ENCODE data around the gene DGKH. TPM values are rescaled to one million over a fixed set of nuclear protein-coding genes. Genes with fewer than 3 reads are reported as not detected.

Gene DGKH
- total RNA-seq, 2 donors from 2014 or later = 3.6 to 4.7 TPM

DNA sequence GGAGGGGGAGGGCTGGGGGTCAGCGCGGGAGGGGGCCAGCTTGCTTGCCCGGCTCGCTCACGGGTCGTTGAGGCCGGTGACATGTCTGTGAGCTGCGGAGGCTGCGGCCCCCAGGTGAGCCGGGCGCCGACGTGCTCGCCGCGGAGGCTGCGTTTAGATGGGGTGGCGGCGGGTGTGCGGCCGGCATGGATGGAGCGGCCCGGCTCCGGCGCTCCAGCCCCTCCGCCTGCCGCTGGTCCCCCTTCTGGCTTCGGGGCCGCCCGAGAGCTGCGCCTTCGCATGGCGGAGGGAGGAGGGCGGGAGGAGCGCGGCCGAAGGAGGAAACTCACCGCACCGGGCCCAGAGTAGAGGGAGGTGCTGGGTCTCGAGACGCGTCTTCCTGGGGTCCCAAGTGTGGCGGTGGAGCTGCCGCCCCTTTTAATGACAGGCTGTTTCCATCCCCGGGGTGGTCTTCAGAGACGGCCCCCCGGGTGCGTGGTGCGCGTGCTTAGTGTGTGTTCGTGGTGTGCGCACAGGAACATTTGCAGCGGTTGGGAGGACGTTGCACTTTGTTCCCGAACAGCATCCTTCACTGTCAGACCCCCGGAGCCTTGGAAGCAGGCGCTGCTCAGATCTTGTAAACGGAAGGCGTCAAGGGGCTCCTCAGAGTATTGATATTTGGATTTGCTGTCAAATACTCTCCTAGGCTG lies 223.8 kb downstream of the DGKH start, which contains the start of gene AKAP11:
TSS of gene AKAP11 (plus strand) at position 38 of the 689 bp plus-strand sequence. CDS start 14,197 bp downstream, outside the sequence.
- Histone ChIP-seq H3K4me3 (peak within 1 kb of the TSS; percentile 66 to 88), H3K36me3 (replicated peaks in 1 of 2; ENCODE audit: insufficient read depth in 1 of 2, low read depth in 2 of 2) (no peaks in the 10 kb centered on the region), H3K27me3 (no peaks in the 10 kb centered on the region), H3K27ac (peak within 1 kb of the TSS; percentile 69 to 87 (median 80)), H3K4me1 (peaks cover 12% of the 10 kb centered on the region), H3K9me3 (no peaks in the 10 kb centered on the region)
- intact Hi-C loops (cut with DNase I) = no loop called here
- DNase-seq = peak; percentile 31 to 51 (median 38)
- TF ChIP-seq, protein P1, sequence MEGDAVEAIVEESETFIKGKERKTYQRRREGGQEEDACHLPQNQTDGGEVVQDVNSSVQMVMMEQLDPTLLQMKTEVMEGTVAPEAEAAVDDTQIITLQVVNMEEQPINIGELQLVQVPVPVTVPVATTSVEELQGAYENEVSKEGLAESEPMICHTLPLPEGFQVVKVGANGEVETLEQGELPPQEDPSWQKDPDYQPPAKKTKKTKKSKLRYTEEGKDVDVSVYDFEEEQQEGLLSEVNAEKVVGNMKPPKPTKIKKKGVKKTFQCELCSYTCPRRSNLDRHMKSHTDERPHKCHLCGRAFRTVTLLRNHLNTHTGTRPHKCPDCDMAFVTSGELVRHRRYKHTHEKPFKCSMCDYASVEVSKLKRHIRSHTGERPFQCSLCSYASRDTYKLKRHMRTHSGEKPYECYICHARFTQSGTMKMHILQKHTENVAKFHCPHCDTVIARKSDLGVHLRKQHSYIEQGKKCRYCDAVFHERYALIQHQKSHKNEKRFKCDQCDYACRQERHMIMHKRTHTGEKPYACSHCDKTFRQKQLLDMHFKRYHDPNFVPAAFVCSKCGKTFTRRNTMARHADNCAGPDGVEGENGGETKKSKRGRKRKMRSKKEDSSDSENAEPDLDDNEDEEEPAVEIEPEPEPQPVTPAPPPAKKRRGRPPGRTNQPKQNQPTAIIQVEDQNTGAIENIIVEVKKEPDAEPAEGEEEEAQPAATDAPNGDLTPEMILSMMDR (IDR thresholded peaks at IDR 0.05) = no peak
- peak in 2 of 3 donors; percentile 42 to 44 for TF ChIP-seq POLR2A (IDR thresholded peaks at IDR 0.05)
- peak; percentile 44 for ATAC-seq
- 0% methylated on average over 20 to 55 of the region's 59 CpGs for WGBS, 2 donors

DNA sequence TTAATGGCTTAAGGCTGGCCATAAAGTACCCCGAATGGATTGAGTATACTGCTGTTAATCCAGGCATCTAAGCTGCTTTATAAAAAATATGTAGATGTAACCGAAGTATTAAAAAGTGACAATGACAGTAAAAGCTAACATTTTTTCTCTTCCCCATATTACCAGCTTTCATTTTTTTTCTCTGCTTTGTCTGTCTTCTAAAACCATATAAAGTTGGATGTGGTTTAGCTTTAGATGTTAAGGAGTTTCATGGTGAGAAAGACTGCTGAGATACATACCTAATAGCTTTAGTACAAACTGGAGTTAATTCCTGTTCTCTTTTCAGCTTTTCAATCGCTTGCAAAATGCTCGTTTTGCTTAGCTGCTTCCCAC lies 224.3 kb downstream of the DGKH start:
- H3K4me3 ChIP-seq = peak overlapping the region in 1 of 2 donors; percentile 88
- no peaks in the 10 kb centered on the region for H3K27me3 ChIP-seq
- DNase-seq = no peak
- ATAC-seq = no peak
- peak overlapping the region in 3 of 4 donors; percentile 80 to 87 (median 81) for H3K27ac ChIP-seq
- H3K4me1 ChIP-seq = peaks cover 12% of the 10 kb centered on the region
- H3K9me3 ChIP-seq = no peaks in the 10 kb centered on the region
- intact Hi-C loops (cut with DNase I) = no loop called here
- H3K36me3 ChIP-seq (replicated peaks in 1 of 2; ENCODE audit: insufficient read depth in 1 of 2, low read depth in 2 of 2) = no peaks in the 10 kb centered on the region
- TF ChIP-seq, protein P1 (IDR thresholded peaks at IDR 0.05) = no peak
- TF ChIP-seq POLR2A (IDR thresholded peaks at IDR 0.05) = no peak
- 5 to 9% methylated on average over 4 of the region's 4 CpGs for WGBS, 2 donors

DNA sequence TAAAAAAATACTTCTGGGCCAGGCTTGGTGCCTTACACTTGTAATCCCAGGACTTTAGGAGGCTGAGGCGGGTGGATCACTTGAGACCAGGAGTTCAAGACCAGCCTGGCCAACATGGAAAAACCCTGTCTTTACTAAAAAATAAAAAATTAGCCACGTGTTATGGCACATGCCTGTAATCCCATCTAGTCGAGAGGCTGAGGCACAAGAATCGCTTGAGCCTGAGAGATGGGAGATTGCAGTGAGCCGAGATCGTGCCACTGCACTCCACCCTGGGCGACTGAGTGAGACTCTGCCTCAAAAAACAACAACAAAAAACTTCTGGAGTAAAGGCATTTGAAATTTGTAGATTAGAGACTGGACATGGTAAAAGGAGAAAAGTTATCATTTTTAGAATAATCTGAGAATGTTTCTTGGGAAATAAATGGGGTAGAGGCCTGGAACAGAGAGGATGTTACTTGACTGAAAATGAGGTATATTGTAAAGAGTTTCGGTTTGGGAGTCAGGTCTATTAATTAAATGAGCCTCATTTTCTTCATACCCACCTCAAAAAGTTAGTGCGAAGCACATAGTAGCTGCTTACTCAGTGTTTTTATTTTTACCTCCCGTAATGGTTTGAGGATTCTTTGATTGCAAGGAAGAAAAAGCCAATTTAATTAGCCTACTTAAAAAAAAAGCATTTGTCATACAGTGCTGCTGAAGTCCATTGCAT lies 226.1 kb downstream of the DGKH start:
- Histone ChIP-seq H3K36me3 (replicated peaks in 1 of 2; ENCODE audit: insufficient read depth in 1 of 2, low read depth in 2 of 2) (no peaks in the 10 kb centered on the region), H3K27ac (no peak overlapping the region), H3K27me3 (no peaks in the 10 kb centered on the region), H3K4me3 (no peak overlapping the region), H3K4me1 (peaks cover 12% of the 10 kb centered on the region), H3K9me3 (no peaks in the 10 kb centered on the region)
- intact Hi-C loops (cut with DNase I) = no loop called here
- ATAC-seq = no peak
- TF ChIP-seq, protein P1 (IDR thresholded peaks at IDR 0.05) = no peak
- no peak for TF ChIP-seq POLR2A (IDR thresholded peaks at IDR 0.05)
- DNase-seq = no peak
- 82 to 87% methylated on average over 10 of the region's 10 CpGs for WGBS, 2 donors

DNA sequence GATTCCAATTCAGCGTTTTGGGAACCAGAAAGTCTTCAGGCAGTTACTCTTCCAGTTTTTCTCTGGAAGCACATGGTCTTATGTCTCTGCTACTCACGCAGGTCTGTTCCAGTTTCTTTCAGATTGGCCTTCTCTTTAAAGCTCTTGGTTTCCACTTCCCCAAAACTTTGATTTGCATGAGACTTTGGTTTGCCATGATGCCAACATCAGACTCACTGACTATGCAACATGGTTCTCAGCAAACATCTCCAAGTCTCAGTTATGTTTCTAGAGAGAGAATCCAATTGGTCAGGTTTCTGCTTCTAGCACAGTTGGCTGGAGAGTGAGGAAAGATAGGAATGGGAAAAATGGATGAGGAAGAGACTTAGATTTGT lies 226.6 kb downstream of the DGKH start:
- no peak for TF ChIP-seq POLR2A (IDR thresholded peaks at IDR 0.05)
- TF ChIP-seq, protein P1 (IDR thresholded peaks at IDR 0.05) = no peak
- peaks cover 12% of the 10 kb centered on the region for H3K4me1 ChIP-seq
- DNase-seq = peak in 1 of 4 donors; percentile 12

More for the DNA sequence above, 226.6 kb downstream of the DGKH start:
- H3K4me3 ChIP-seq = no peak overlapping the region
- 63 to 88% methylated on average over 2 of the region's 2 CpGs for WGBS, 2 donors
- ATAC-seq = no peak
- H3K27me3 ChIP-seq = no peaks in the 10 kb centered on the region
- no peaks in the 10 kb centered on the region for H3K9me3 ChIP-seq
- no peaks in the 10 kb centered on the region for H3K36me3 ChIP-seq (replicated peaks in 1 of 2; ENCODE audit: insufficient read depth in 1 of 2, low read depth in 2 of 2)
- H3K27ac ChIP-seq = no peak overlapping the region
- intact Hi-C loops (cut with DNase I) = no loop called here

Measured in body of pancreas (tissue), 4 donors.